HG03196 (cell line): Measurements from ENCODE around the gene GAP43.
"Not testable (repeated sequence)": the region's sequence is repeated elsewhere in the genome, so short reads cannot be mapped to it uniquely, and the experiment has no call there.

ENCODE experiments used
- ATAC-seq: cut with Tn5 transposase; IDR thresholded peaks from one replicate; pipeline ENCODE4 v1.9.1; 2021; ENCODE audit not compliant: unreplicated experiment

GAP43 gene

DNA sequence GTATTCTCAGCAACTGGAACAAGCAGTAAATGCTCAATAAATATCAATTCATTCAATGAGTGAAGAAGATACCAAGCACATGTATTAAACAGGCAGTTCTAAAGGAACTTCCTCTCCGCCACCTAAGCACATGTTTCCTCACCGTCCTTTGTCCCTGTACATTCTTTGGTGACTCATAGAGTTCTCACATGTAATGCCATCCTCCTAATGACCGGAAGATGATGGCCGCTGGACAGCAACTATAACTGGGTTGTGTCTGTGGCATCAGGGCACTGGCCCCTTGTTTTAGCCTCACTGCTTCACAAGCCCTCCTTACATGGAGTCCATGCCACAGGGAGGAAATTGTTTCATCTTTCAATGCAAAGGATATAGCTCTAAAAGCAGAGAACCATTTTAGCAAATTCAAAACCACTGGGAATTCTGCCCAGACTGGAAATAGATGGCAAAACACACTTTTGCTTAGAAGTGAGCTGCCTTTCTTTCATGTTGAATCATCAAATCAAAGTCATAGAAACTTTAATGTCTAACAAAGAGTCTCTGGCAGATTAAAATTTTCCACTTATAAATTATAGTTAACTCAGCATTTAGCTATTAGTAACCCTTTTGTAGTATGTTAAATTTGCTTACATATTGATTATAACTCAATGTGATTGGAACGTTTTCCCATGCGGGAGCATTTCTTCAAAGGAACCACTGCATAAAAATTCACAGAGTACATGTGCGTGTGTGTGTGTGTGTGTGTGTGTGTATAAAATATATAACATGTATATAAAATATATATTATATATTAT, 74.1 kb downstream of the GAP43 start:
- no peak for ATAC-seq

DNA sequence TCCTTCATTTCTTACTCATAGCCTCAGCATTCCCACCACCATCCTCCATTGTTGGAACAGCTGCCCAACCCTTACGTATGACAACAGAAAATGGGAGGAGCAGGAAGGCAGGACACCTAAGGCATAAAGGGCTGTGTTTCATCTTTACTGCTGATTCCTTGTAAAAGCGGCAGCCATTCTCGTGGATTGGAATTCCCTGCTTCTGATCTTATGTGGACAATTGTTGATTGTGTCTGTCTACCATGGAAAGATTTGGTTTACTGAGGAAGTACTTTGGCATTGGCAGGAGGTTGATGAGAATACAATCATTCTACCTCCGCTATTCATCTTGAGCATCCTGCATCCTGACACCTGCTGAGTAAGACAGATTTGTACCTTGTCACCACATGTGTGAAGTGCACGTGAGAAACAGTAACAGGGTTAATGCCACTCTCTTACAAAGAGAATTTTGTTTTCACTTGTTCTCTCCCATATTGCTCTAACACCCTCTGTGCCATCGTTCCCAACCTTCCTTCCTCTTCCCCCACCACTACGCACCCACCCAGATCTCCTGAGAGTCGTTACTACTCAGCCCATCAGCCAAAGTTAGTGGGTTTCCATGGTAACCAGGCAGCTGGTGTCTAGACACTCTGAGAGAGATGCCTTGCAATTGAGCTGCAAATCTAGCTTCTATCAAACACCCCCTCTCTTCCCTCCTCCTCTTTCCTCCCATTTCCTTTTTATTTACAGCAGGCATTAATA, 75.7 kb downstream of the GAP43 start:
- ATAC-seq = no peak

DNA sequence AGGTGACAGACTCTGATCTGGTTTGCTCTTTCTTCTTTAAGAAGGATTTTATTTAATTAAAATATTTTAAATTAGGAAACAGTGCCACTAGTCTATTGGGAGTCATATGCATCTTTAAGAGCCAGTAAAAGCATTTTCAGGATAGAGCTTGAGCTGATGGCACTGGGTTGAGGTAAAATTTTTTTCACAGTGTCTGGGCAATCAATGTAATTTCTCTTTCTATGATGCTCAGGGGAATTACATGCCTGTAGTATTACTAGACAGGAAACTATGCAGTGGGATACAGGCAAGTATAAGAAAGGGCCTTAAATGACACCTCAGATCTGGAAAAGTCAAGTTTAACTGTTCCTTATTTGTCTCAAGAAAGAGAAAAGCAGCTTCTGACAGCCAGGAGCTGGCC, 76.4 kb downstream of the GAP43 start:
- ATAC-seq = no peak

DNA sequence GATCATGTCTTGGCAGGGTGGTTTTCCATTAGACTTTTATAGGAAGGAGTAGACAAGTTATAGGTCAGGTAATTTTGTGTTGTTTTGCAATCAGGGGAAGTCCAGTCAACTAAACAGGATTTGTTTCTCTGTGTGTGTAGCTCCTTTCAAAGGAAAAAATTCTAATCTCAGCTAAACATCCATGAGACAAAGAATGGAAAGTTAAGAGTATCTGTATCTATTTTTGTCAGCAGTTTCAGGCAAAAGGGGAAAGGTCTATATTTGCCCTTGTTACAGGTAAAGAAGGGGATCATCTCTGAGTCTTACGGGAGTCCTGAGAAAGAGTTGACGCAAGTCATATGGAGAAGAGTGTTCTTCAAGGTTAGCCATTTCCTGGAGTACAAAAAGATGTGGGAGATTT, 79.3 kb downstream of the GAP43 start:
- ATAC-seq = no peak

DNA sequence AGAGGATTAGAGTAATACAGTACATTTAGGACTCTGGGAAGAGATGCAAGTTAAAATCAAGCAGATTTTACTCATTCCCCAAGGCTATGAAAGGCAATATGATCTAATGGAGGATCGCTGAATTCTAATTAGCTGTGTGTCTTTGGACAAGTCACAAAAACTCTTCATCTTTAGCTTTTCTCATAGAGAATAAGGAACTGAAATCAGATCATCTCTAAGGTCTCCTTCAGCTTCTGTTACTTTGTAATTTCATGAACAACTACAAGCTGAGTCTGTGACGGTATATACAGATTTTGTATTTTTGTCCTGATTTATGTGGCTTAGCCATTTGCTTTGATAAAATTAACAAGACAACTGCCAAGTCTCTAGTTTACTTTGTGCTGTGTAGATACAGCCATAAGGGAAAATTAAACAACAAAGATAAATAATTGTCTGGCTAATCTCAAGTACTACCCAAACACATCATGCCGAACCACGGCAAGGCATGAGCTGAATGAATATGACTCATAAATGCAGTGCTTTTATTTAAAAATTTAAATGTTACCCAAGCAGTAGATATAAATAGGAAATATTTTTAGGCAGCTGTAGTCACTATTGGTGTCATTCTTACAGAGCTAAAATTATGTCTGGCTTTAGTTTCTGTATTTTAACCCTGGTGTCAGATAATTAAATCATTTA, 81.5 kb downstream of the GAP43 start:
- ATAC-seq = no peak

DNA sequence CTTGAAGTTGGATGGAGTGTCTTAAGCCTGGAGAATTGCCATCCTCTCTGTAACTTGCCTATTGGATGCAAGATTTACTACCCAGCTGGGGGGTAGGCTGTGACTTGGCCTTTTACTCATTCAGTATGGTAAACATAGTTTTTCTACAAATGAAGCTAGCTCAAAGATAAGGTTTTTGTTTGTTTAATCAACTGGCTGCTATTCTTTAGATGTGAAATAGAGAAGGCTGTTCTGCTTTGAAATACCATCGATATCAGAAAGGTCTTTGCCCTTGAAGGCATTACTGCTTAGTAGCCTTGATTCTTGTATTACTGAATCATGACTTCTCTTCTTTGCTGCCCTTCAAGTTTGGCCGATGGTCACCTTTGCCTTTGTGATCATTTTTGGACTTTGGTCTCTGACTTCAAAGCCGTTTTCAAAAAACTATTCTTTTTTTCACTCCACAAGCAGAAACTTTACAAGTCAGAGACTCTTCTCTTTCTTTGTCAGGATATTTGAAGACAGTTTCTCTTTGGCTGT, 83.1 kb downstream of the GAP43 start:
- ATAC-seq = no peak

DNA sequence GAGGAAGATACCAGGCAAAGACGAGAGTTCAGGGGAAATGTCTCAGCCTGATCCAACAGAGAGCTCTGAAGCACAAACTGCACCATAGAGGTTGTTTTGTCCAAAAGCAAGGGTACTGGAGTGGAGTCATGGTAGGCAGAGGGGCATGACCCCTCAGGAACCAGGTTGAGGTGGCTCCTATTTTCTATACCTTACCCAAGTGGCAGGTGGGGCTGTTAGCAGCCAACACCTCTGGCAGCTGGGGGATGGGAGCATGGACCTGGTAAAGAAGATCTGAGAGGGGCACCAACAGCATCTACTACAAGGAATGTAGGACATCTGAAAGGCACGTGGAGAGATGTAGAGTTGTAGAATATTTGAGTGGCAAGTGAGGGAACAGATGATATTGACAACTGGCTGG, 85.2 kb downstream of the GAP43 start:
- ATAC-seq = no peak

DNA sequence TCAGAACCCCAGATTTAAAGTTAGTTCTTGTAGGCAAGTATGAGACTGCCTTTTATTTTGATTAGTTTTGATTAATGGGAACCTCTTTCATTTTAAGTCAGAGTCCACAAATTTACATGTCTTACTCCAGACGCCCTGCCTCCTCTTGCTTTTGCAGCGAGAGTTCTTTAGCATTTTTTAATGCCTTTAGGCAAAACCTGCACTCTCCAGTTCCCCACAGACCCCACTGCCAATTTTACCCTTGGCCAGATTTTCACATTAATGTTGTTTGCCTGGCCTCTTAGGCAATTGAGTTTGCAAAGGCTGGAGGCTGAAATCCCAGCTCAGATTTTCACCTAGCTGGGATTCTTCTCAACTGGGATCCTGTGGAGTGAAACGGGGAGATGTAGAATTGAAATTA, 85.8 kb downstream of the GAP43 start:
- no peak for ATAC-seq

DNA sequence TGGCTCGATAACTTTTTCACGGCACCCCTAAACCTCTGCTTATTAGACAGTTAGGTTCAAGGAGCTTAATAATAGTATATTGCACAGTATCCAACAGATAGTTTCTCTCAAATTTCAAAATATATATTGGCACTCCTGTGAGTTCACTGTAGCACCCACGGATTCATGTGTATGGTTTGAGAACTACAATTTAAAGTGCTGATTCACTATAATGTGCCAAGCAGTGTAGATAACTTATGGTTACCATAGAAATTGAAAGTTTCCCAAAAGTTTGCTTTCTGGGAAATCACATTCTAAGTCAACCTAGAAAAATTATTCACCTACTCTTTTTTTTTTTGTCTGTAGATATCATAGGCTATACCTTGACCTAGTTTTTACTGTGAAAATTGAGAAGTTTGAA, 86.6 kb downstream of the GAP43 start:
- no peak for ATAC-seq

DNA sequence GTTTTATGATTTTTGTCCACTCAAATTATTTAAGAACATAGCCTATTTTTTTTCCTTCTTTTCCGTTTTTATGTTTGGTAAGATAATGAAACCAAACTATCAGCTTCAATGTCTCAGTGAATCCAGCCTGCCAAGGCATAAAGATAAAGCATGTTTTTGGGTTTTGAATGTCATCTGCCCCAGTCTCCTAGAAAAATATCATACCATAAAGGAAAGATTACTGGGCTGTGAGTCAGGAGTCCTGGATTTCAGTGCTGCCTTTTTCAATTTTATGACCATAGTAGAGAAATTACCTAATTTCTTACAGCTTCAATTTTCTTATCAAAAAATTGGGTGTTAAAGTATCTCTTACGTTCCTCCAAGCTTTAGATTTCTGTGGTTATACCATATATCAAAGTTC, 87.5 kb downstream of the GAP43 start:
- ATAC-seq = no peak

DNA sequence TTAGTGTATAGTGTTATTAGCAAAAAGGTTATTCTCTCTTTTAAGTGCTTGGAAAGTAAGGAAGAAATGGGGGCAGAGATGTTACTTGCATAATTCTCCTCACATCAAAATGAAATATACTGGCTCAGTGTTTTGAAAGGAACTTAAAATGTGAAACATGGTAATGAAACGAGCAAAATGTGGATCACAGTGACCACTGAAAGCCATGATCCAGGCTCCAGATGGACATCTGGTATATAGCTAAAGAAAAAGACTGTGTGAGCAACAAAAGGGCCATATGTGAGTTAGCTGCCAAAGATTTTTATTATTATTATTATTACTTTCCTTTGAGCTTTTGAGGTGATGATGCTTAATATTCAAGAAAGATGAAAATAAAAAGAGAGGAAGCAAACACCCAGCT, 89.6 kb downstream of the GAP43 start:
- ATAC-seq = no peak

DNA sequence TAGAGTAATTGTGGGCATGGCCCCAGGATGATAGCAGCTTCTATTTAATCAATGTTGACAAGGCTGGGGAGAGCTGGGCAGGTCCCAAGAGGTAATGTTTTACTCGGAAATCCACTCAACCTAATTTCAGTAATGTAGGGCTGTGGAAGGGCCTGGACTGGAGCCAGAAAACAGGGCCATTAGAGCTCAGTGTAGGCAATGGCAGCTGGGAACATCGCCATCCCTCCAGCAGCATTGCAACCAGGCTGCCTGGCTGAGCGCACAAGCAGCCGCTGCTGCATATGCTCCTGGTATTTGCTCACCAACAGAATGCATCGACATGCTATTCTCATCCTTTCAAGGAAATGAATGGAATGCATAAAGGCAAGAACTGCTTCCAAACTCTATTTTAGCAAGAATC, 90.0 kb downstream of the GAP43 start:
- no peak for ATAC-seq

DNA sequence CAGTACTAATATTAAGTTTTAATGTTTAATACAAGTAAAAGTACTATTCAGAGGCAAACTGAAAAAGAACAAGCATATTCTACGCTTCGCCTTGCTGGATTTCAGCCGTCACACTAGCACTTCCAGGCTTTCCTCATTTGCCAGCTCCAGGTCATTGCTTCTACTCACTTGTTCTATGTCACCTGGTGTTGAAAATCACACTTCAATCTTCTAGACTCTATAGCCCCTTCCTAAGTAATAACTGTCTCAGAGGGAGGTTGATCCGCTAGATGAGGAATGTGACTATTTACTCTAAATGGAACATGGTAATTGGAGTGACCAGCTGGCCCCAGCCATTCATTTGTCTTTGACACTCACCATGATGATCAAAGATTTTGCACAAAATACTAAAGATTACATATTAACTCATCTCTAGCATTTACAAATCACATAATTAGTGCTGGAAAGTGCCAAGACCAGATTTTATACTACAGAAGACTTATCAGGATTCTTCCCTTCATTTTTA, 92.0 kb downstream of the GAP43 start:
- no peak for ATAC-seq

DNA sequence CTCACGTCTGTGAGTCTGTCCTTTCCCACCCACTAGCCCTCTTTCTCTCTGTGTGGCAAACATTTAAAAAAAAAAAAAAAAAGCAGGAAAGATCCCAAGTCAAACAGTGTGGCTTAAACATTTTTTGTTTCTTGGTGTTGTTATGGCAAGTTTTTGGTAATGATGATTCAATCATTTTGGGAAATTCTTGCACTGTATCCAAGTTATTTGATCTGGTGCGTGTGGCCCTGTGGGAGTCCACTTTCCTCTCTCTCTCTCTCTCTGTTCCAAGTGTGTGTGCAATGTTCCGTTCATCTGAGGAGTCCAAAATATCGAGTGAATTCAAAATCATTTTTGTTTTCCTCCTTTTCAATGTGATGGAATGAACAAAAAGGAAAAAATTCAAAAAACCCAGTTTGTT, 97.7 kb downstream of the GAP43 start:
- ATAC-seq = no peak

DNA sequence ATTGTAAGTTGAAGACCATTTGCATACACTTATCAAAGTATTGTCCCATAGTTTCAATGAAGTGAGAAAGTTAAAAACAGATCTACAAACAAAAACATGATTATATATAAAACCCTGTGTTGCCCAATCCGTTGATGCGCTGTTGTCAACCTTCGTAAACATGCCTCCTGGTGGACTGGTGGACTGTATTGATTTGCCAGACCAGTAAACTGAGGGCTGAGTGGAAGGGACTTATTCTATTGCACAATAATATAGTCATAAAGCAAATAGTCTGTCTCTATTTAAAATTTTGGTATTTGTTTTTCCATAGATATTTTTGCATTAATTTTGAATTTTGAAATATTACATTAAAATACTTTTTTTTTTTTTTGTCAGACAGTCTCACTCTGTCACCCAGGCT, 102.5 kb downstream of the GAP43 start:
- ATAC-seq = no peak

DNA sequence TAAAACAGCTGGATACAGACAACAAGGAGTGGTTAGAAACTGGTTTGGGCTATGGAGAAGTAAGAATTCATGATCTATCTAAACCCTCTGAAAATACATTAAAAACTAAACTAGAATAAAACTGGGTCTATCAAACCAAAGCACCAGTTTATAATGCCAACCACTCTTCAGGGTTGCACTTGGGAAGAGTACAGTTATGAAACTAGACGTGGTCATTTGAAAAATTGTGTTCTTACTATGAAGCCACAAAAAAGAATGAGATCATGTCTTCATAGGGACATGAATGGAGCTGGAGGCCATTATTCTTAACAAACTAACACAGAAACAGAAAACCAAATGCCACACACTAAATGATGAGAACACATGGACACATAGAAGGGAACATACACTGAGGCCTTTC, 103.8 kb downstream of the GAP43 start:
- ATAC-seq = no peak

DNA sequence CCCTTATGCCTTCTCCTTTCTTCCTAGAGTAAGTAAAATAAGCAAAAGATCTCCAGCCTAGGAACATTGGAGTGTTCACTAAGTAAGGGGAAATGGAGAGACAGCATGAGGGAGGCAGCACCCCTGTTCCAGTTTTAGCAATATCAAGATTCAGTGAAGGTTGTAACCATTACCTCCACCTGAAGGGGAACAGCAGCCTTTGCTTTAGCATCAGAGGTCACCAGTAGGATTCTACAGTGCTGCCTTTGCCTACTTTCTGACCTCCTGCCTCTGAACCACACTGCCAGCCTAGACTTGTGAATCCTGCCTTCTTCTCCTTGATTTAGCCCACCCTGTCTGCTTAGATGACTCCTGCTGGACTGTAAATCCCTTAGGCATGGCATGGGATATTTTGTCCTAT, 104.7 kb downstream of the GAP43 start:
- no peak for ATAC-seq

DNA sequence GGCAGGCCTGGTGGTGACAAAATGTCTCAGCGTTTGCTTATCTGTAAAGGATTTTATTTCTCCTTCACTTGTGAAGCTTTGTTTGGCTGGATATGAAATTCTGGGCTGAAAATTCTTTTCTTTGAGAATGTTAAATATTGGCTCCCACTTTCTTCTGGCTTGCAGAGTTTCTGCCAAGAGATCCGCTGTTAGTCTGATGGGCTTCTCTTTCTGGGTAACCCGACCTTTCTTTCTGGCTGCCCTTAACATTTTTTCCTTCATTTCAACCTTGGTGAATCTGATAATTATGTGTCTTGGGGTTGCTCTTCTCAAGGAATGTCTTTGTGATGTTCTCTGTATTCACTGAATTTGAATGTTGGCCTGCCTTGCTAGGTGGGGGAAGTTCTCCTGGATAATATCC, 113.0 kb downstream of the GAP43 start:
- not testable (repeated sequence) for ATAC-seq

DNA sequence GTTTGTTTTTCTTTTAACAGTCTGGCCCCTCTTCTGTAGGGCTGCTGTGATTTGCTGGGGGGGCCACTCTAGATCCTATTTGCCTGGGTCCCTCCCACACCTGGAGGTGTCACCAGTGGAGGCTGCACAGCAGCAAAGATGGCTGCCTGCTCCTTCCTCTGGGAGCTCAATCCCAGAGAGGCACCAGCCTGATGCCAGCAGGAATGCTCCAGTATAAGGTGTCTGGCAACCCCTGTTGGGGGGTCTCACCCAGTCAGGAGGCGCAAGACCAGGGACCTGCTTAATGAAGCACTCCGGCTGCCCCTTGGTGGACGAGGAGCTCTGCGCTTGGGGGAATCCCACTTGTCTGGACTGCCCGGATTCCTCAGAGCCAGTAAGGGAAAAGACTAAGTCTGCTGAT, 118.3 kb downstream of the GAP43 start:
- no peak for ATAC-seq

DNA sequence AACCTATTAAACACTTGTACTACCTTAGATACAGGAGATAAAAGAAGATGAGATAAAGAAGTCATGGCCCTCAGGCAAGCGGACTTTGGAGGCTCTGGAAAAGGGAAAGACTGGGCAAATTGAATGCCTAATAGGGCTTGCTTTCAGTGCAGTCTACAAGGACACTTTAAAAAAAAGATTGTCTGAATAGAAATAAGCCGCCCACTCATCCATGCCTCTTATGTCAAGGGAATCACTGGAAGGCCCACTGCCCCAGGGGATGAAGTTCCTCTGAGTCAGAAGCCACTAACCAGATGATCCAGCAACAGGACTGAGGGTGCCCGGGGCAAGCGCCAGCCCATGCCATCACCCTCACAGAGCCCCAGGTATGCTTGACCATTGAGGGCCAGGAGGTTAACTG, 121.2 kb downstream of the GAP43 start:
- not testable (repeated sequence) for ATAC-seq

DNA sequence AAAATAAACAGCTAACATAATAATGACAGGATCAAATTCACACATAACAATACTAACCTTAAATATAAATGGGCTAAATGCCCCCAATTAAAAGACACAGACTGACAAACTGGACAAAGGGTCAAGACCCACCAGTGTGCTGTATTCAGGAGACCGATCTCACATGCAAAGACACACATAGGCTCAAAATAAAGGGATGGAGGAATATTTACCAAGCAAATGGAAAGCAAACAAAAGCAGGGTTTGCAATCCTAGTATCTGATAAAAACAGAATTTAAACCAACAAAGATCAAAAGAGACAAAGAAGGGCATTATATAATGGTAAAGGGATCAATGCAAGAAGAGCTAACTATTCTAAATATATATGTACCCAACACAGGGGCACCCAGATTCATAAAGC, 129.7 kb downstream of the GAP43 start:
- not testable (repeated sequence) for ATAC-seq
